ENCODE measurements around the gene DLGAP5.

DLGAP5 gene

DNA sequence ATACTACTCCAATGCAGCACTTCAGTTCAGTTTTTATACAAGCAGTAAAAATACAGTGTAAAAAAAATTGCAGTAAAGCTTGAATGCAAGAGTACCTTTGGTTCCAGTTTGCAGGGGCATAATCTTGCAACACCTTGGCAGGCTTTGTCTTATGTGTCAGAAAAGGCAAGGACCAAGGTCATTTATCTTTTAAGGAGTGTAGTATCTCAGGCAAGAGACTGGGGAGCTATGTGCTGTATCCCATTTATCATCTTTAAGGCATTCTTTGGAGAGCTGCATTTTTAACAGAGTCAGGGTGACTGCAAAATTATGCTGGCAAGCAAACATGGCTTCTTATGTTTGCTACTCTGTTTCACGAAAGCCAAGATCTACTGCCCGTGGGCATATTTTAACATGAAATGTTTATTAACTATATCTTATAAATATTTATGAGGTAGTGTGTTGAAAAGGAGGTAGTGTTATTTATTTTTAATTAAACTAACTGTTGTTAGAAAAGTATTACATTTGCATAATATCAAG lies 14.8 kb upstream of the DLGAP5 start:
- TF ChIP-seq EZH2 (IDR thresholded peaks at IDR 0.05; ENCODE audit: borderline replicate concordance, low read length) (no peak), CTCF (IDR thresholded peaks at IDR 0.05; ENCODE audit: low read length) (no peak)
- Histone ChIP-seq H3K27me3 (ENCODE audit: insufficient read depth, low read length) (no peaks in the 10 kb centered on the region), H3K4me2 (ENCODE audit: low read length) (no peak overlapping the region), H3K36me3 (ENCODE audit: insufficient read depth, low read length) (no peaks in the 10 kb centered on the region), H4K20me1 (ENCODE audit: insufficient read depth, low read length) (no peaks in the 10 kb centered on the region), H3K9me3 (ENCODE audit: low read length) (no peaks in the 10 kb centered on the region), H3K4me1 (ENCODE audit: insufficient read depth, low read length, severe bottlenecking) (no peaks in the 10 kb centered on the region), H3F3A (ENCODE audit: insufficient read depth, low read length) (no peaks in the 10 kb centered on the region), H3K9me2 (ENCODE audit: low read depth, low read length) (no peaks in the 10 kb centered on the region), H2AFZ (ENCODE audit: low read length) (no peak overlapping the region), H3K4me3 (ENCODE audit: low read depth, low read length, poor library complexity, severe bottlenecking) (no peak overlapping the region), H3K9ac (ENCODE audit: low read length) (no peak overlapping the region), H3K27ac (ENCODE audit: low read depth, low read length, poor library complexity, severe bottlenecking) (no peak overlapping the region), H3K79me2 (ENCODE audit: insufficient read depth, low read length) (no peaks in the 10 kb centered on the region)

DNA sequence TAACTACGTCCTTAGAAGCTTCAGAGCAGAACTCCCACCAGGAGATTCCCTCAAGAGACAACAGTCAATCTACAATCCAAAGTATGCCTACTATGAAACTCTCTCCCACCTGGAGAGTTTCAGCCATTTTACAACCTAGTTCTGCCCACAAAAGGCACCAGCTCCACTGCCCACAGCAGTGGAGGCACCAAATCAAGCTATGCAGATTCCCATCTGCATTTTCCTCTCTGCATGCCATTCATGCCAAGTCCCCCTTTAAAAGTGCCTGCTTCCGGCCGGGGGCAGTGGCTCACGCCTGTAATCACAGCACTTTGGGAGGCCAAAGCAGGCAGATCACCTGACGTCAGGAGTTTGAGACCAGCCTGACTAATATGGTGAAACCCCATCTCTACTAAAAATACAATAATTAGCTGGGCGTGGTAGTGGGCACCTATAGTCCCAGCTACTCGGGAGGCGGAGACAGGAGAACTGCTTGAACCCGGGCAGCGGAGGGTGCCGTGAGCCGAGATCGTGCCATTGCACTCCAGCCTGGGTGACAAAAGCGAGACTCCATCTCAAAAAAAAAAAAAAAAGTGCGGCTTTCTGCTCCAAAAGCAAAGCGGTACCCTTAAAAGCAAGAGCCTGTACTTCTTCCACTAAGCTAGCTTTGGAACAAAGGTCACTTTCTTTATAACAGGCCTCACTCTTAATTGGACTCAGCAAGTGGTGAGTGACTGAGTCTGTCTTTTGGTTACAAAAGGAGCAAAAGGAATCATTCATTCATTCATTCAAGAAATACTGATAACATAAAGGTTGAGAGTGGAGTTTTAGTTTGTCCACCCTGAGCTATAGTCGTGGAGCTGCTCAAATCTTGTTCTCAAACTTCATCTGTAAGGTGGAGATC lies 10.1 kb upstream of the DLGAP5 start:
- H3K9me3 ChIP-seq (ENCODE audit: low read length), result no peaks in the 10 kb centered on the region
- TF ChIP-seq EZH2 (IDR thresholded peaks at IDR 0.05; ENCODE audit: borderline replicate concordance, low read length), result no peak
- TF ChIP-seq CTCF (IDR thresholded peaks at IDR 0.05; ENCODE audit: low read length), result no peak
- H3K36me3 ChIP-seq (ENCODE audit: insufficient read depth, low read length), result no peaks in the 10 kb centered on the region
- H3K9ac ChIP-seq (ENCODE audit: low read length), result no peak overlapping the region
- no peaks in the 10 kb centered on the region for H3F3A ChIP-seq (ENCODE audit: insufficient read depth, low read length)
- H4K20me1 ChIP-seq (ENCODE audit: insufficient read depth, low read length), result no peaks in the 10 kb centered on the region
- H3K4me3 ChIP-seq (ENCODE audit: low read depth, low read length, poor library complexity, severe bottlenecking), result no peak overlapping the region
- no peaks in the 10 kb centered on the region for H3K9me2 ChIP-seq (ENCODE audit: low read depth, low read length)
- H3K27ac ChIP-seq (ENCODE audit: low read depth, low read length, poor library complexity, severe bottlenecking), result no peak overlapping the region
- H2AFZ ChIP-seq (ENCODE audit: low read length), result no peak overlapping the region
- no peak overlapping the region for H3K4me2 ChIP-seq (ENCODE audit: low read length)
- no peaks in the 10 kb centered on the region for H3K27me3 ChIP-seq (ENCODE audit: insufficient read depth, low read length)
- H3K4me1 ChIP-seq (ENCODE audit: insufficient read depth, low read length, severe bottlenecking), result no peaks in the 10 kb centered on the region
- no peaks in the 10 kb centered on the region for H3K79me2 ChIP-seq (ENCODE audit: insufficient read depth, low read length)

GRCh38 chr14:55200651-55201050 lies 9.3 kb upstream of the DLGAP5 start:
- Histone ChIP-seq H3K4me3 (ENCODE audit: low read depth, low read length, poor library complexity, severe bottlenecking) (no peak overlapping the region), H3K4me2 (ENCODE audit: low read length) (no peak overlapping the region), H3K79me2 (ENCODE audit: insufficient read depth, low read length) (no peaks in the 10 kb centered on the region), H3K27ac (ENCODE audit: low read depth, low read length, poor library complexity, severe bottlenecking) (no peak overlapping the region), H2AFZ (ENCODE audit: low read length) (no peak overlapping the region), H3K4me1 (ENCODE audit: insufficient read depth, low read length, severe bottlenecking) (no peaks in the 10 kb centered on the region), H3F3A (ENCODE audit: insufficient read depth, low read length) (no peaks in the 10 kb centered on the region), H3K36me3 (ENCODE audit: insufficient read depth, low read length) (no peaks in the 10 kb centered on the region), H3K9me2 (ENCODE audit: low read depth, low read length) (no peaks in the 10 kb centered on the region), H3K27me3 (ENCODE audit: insufficient read depth, low read length) (no peaks in the 10 kb centered on the region), H3K9me3 (ENCODE audit: low read length) (no peaks in the 10 kb centered on the region), H4K20me1 (ENCODE audit: insufficient read depth, low read length) (no peaks in the 10 kb centered on the region), H3K9ac (ENCODE audit: low read length) (no peak overlapping the region)
- TF ChIP-seq EZH2 (IDR thresholded peaks at IDR 0.05; ENCODE audit: borderline replicate concordance, low read length) (no peak), CTCF (IDR thresholded peaks at IDR 0.05; ENCODE audit: low read length) (no peak)
